ENCODE data around the gene PAXX. TPM values are rescaled to one million over a fixed set of nuclear protein-coding genes. Genes with fewer than 3 reads are reported as not detected.

PAXX gene
- total RNA-seq, 2 donors from 2014 or later, result 34.0 to 97.2 TPM

GRCh38 chr9:137017791-137018497 lies 25.7 kb downstream of the PAXX start:
- 95 to 98% methylated on average over 15 to 38 of the region's 45 CpGs for WGBS, 2 donors
- Histone ChIP-seq H3K4me1 (no peaks in the 10 kb centered on the region), H3K27me3 (no peaks in the 10 kb centered on the region), H3K36me3 (replicated peaks in 1 of 2; ENCODE audit: insufficient read depth in 1 of 2, low read depth in 2 of 2) (peaks cover 0 to 2% of the 10 kb centered on the region in 2 donors), H3K27ac (no peak overlapping the region), H3K9me3 (no peaks in the 10 kb centered on the region), H3K4me3 (no peak overlapping the region)
- no peak for TF ChIP-seq POLR2A (IDR thresholded peaks at IDR 0.05)
- no peak for TF ChIP-seq CTCF (IDR thresholded peaks at IDR 0.05)
- DNase-seq (no peak), ATAC-seq (no peak)
- intact Hi-C loops (cut with DNase I), result no loop called here

- no peak for ATAC-seq
- no peak for TF ChIP-seq CTCF (IDR thresholded peaks at IDR 0.05)
- TF ChIP-seq POLR2A (IDR thresholded peaks at IDR 0.05), result no peak
- Histone ChIP-seq H3K4me1 (no peaks in the 10 kb centered on the region), H3K27ac (no peak overlapping the region), H3K4me3 (no peak overlapping the region), H3K27me3 (no peaks in the 10 kb centered on the region), H3K9me3 (no peaks in the 10 kb centered on the region), H3K36me3 (replicated peaks in 1 of 2; ENCODE audit: insufficient read depth in 1 of 2, low read depth in 2 of 2) (peaks cover 0 to 2% of the 10 kb centered on the region in 2 donors)
- WGBS, 2 donors, result 89 to 92% methylated on average over 18 to 35 of the region's 36 CpGs
- no peak for DNase-seq
- intact Hi-C loops (cut with DNase I), result no loop called here
These were observed 26.7 kb downstream of the PAXX start for GRCh38 chr9:137018761-137019559.

GRCh38 chr9:137019891-137020683 lies 27.9 kb downstream of the PAXX start:
- TF ChIP-seq POLR2A (IDR thresholded peaks at IDR 0.05), result no peak
- no peak for TF ChIP-seq CTCF (IDR thresholded peaks at IDR 0.05)
- intact Hi-C loops (cut with DNase I), result loop anchor here (5.0 kb wide), 1 partner anchor 68 kb away; the partner anchor contains the start of gene LCN12
- Histone ChIP-seq H3K9me3 (no peaks in the 10 kb centered on the region), H3K27me3 (no peaks in the 10 kb centered on the region), H3K4me3 (no peak overlapping the region), H3K27ac (no peak overlapping the region), H3K4me1 (peaks cover under 1% of the 10 kb centered on the region), H3K36me3 (replicated peaks in 1 of 2; ENCODE audit: insufficient read depth in 1 of 2, low read depth in 2 of 2) (peaks cover 0 to 2% of the 10 kb centered on the region in 2 donors)
- ATAC-seq (no peak), DNase-seq (no peak)
- WGBS, 2 donors, result 90 to 91% methylated on average over 10 to 32 of the region's 34 CpGs

- H3K9me3 ChIP-seq, result no peaks in the 10 kb centered on the region
- H3K27me3 ChIP-seq, result no peaks in the 10 kb centered on the region
- H3K4me3 ChIP-seq, result no peak overlapping the region
- H3K27ac ChIP-seq, result no peak overlapping the region
- no peak for TF ChIP-seq CTCF (IDR thresholded peaks at IDR 0.05)
- peaks cover 10% of the 10 kb centered on the region for H3K4me1 ChIP-seq
- WGBS, 2 donors, result 91 to 93% methylated on average over 6 to 31 of the region's 32 CpGs
- intact Hi-C loops (cut with DNase I), result loop anchor here (5.0 kb wide), 1 partner anchor 69 kb away; the partner anchor contains the start of gene LCN12
- peaks cover 0 to 2% of the 10 kb centered on the region in 2 donors for H3K36me3 ChIP-seq (replicated peaks in 1 of 2; ENCODE audit: insufficient read depth in 1 of 2, low read depth in 2 of 2)
- ATAC-seq, result no peak
- DNase-seq, result no peak
These were observed 28.7 kb downstream of the PAXX start for GRCh38 chr9:137020771-137021567.

Data from body of pancreas (tissue), 4 donors.